Esophagus squamous epithelium (tissue), 5 donors: Measurements from ENCODE around the gene CEP85L. TPM values are rescaled to one million over a fixed set of nuclear protein-coding genes. Genes with fewer than 3 reads are reported as not detected.

Source experiments
- DNase-seq: peaks from one replicate; lab custom pipeline; 2025; lab: John Stamatoyannopoulos, UW
- H3K27ac ChIP-seq, 4 donors: fragments of 200-600 bp; sonication (generic); one replicate each; pipeline ENCODE4 v1.5.1; 2016 to 2019; ENCODE audit warnings: mild to moderate bottlenecking in 1 of 4
- H3K27me3 ChIP-seq, 4 donors: fragments of 200-600 bp; sonication (generic); 1 replicate in 3 of 4; 2 replicates in 1 of 4; pipeline versions ENCODE4 v1.5.1 to v1.6.0; 2017 to 2021; ENCODE audit warnings: antibody characterized with exemption in 1 of 4
- H3K36me3 ChIP-seq, 3 donors: fragments of 200-600 bp; sonication (generic); one replicate each; pipeline ENCODE4 v1.5.1; 2016 to 2019
- H3K4me1 ChIP-seq, 3 donors: fragments of 200-600 bp; sonication (generic); one replicate each; pipeline ENCODE4 v1.5.1; 2017 to 2019
- H3K4me3 ChIP-seq, 4 donors: fragments of 200-600 bp; sonication (generic); 1 replicate in 3 of 4; 2 replicates in 1 of 4; pipeline ENCODE4 v1.5.1; 2016 to 2019; ENCODE audit warnings: mild to moderate bottlenecking in 2 of 4, moderate library complexity in 1 of 4
- H3K9me3 ChIP-seq, 3 donors: fragments of 200-600 bp; sonication (generic); one replicate each; pipeline ENCODE4 v1.5.1; 2016 to 2019
- POLR2A ChIP-seq, 4 donors: fragments of 450-650 bp; IDR thresholded peaks; one replicate each; pipeline ENCODE4 v1.6.1; 2017; ENCODE audit warnings: antibody characterized with exemption in 4 of 4, mild to moderate bottlenecking in 4 of 4, moderate library complexity in 3 of 4
- WGBS, 2 donors: methylation state at CpG; one replicate each; pipeline ENCODE4 v1.1.5; 2018; 5-methylcytosine and 5-hydroxymethylcytosine counted together
- intact Hi-C: fragments of 100-400 bp; cut with DNase I; formaldehyde crosslinking; loops from one replicate; pipeline ENCODE4 v1.15.0; 2022
- total RNA-seq, 4 donors: library from RNA; depleted of rRNA; stranded (reverse); fragments of >200 nt; gene quantifications; one replicate each; pipeline ENCODE4 v1.1.0, GENCODE V29; 2016
- TF ChIP-seq, protein P1 (sequence below), 6 experiments: fragments of 450-650 bp in 4 of 6; fragments of 200-600 bp in 2 of 6; sonication (generic) in 2 of 6; IDR thresholded peaks; one replicate each; pipeline ENCODE4 v1.5.1; 2016 to 2019; ENCODE audit warnings: antibody characterized with exemption in 6 of 6, mild to moderate bottlenecking in 4 of 6, moderate library complexity in 4 of 6
- donor health status: DM: yes; HTN: yes; CAD: no.

Gene CEP85L
- total RNA-seq, 4 donors from 2014 or later: 1.3 to 9.2 (median 5.3) TPM

- no peaks in the 10 kb centered on the region for H3K27me3 ChIP-seq
- peaks cover 0 to 8% (median 0%) of the 10 kb centered on the region in 3 donors for H3K4me1 ChIP-seq
- H3K36me3 ChIP-seq: no peaks in the 10 kb centered on the region
- 90 to 91% methylated on average over 6 of the region's 6 CpGs for WGBS, 2 donors
- H3K4me3 ChIP-seq: no peak overlapping the region
- intact Hi-C loops: no loop called here
- no peak overlapping the region for H3K27ac ChIP-seq
- peaks cover 0 to 5% (median 0%) of the 10 kb centered on the region in 3 donors for H3K9me3 ChIP-seq
- no peak for DNase-seq
- TF ChIP-seq, protein P1, sequence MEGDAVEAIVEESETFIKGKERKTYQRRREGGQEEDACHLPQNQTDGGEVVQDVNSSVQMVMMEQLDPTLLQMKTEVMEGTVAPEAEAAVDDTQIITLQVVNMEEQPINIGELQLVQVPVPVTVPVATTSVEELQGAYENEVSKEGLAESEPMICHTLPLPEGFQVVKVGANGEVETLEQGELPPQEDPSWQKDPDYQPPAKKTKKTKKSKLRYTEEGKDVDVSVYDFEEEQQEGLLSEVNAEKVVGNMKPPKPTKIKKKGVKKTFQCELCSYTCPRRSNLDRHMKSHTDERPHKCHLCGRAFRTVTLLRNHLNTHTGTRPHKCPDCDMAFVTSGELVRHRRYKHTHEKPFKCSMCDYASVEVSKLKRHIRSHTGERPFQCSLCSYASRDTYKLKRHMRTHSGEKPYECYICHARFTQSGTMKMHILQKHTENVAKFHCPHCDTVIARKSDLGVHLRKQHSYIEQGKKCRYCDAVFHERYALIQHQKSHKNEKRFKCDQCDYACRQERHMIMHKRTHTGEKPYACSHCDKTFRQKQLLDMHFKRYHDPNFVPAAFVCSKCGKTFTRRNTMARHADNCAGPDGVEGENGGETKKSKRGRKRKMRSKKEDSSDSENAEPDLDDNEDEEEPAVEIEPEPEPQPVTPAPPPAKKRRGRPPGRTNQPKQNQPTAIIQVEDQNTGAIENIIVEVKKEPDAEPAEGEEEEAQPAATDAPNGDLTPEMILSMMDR (IDR thresholded peaks at IDR 0.05): no peak
- TF ChIP-seq POLR2A (IDR thresholded peaks at IDR 0.05): no peak
These were observed 116.1 kb downstream of the CEP85L start for GRCh38 chr6:118535176-118535844.

- intact Hi-C loops: no loop called here
- H3K4me3 ChIP-seq: no peak overlapping the region
- H3K27ac ChIP-seq: no peak overlapping the region
- H3K4me1 ChIP-seq: peaks cover 0 to 8% (median 4%) of the 10 kb centered on the region in 3 donors
- no peaks in the 10 kb centered on the region for H3K36me3 ChIP-seq
- 94 to 100% methylated on average over 2 of the region's 2 CpGs for WGBS, 2 donors
- H3K27me3 ChIP-seq: no peaks in the 10 kb centered on the region
- no peak for TF ChIP-seq POLR2A (IDR thresholded peaks at IDR 0.05)
- TF ChIP-seq, protein P1 (IDR thresholded peaks at IDR 0.05): no peak
- DNase-seq: no peak
- peaks cover 0 to 5% (median 0%) of the 10 kb centered on the region in 3 donors for H3K9me3 ChIP-seq
These were observed 120.4 kb downstream of the CEP85L start for GRCh38 chr6:118530942-118531341.

- TF ChIP-seq, protein P1 (IDR thresholded peaks at IDR 0.05): no peak
- no peak for TF ChIP-seq POLR2A (IDR thresholded peaks at IDR 0.05)
- no peak overlapping the region for H3K4me3 ChIP-seq
- H3K9me3 ChIP-seq: peaks cover 0 to 5% (median 0%) of the 10 kb centered on the region in 3 donors
- H3K4me1 ChIP-seq: peaks cover 0 to 10% (median 4%) of the 10 kb centered on the region in 3 donors
- no peak for DNase-seq
- intact Hi-C loops: no loop called here
- H3K36me3 ChIP-seq: no peaks in the 10 kb centered on the region
- no peak overlapping the region for H3K27ac ChIP-seq
- WGBS, 2 donors: 73 to 90% methylated on average over 2 of the region's 2 CpGs
- H3K27me3 ChIP-seq: no peaks in the 10 kb centered on the region
These were observed 121.6 kb downstream of the CEP85L start for GRCh38 chr6:118529756-118530155.

- H3K4me3 ChIP-seq: no peak overlapping the region
- H3K27me3 ChIP-seq: no peaks in the 10 kb centered on the region
- intact Hi-C loops: no loop called here
- H3K4me1 ChIP-seq: peaks cover 0 to 10% (median 4%) of the 10 kb centered on the region in 3 donors
- DNase-seq: no peak
- TF ChIP-seq POLR2A (IDR thresholded peaks at IDR 0.05): no peak
- TF ChIP-seq, protein P1 (IDR thresholded peaks at IDR 0.05): no peak
- H3K27ac ChIP-seq: peak overlapping the region in 1 of 4 donors; percentile 7
- H3K9me3 ChIP-seq: peaks cover 0 to 5% (median 0%) of the 10 kb centered on the region in 3 donors
- 8 to 33% methylated on average over 1 of the region's 1 CpG for WGBS, 2 donors
- no peaks in the 10 kb centered on the region for H3K36me3 ChIP-seq
These were observed 123.3 kb downstream of the CEP85L start for GRCh38 chr6:118528129-118528528.
